Testis (tissue), 3 donors: ENCODE results near the gene SHFL. TPM values are rescaled to one million over a fixed set of nuclear protein-coding genes. Genes with fewer than 3 reads are reported as not detected.

ENCODE experiments used
- DNase-seq: peaks from one replicate; pipeline ENCODE4 v3.0.0-alpha.2; 2019
- H3K27ac ChIP-seq, 2 donors: fragments of 200-600 bp; sonication (generic); one replicate each; pipeline ENCODE4 v1.5.1; 2019
- H3K27me3 ChIP-seq: fragments of 200-600 bp; sonication (generic); one replicate; pipeline ENCODE4 v1.5.1; 2019
- H3K36me3 ChIP-seq: fragments of 200-600 bp; sonication (generic); one replicate; pipeline ENCODE4 v1.5.1; 2017; ENCODE audit warnings: low read depth; ENCODE audit errors: missing control alignments
- H3K4me1 ChIP-seq: fragments of 200-600 bp; sonication (generic); one replicate; pipeline ENCODE4 v1.5.1; 2019
- H3K4me3 ChIP-seq, 2 donors: fragments of 200-600 bp; sonication (generic); one replicate each; pipeline ENCODE4 v1.5.1; 2017 to 2019
- H3K9me3 ChIP-seq: fragments of 200-600 bp; sonication (generic); one replicate; pipeline ENCODE4 v1.5.1; 2017
- CTCF ChIP-seq, 3 experiments: fragments of 450-650 bp in 2 of 3; fragments of 200-600 bp in 1 of 3; sonication (generic) in 1 of 3; IDR thresholded peaks; one replicate each; pipeline ENCODE4 v1.5.1; 2016 to 2019; ENCODE audit warnings: antibody characterized with exemption in 3 of 3, mild to moderate bottlenecking in 2 of 3, moderate library complexity in 1 of 3
- POLR2A ChIP-seq: fragments of 450-650 bp; IDR thresholded peaks from one replicate; pipeline ENCODE4 v1.6.1; 2017; ENCODE audit warnings: antibody characterized with exemption, mild to moderate bottlenecking, moderate library complexity
- WGBS, 2 donors: methylation state at CpG; one replicate each; pipeline ENCODE4 v1.1.5; 2018; 5-methylcytosine and 5-hydroxymethylcytosine counted together
- intact Hi-C: fragments of 100-400 bp; cut with DNase I; formaldehyde crosslinking; loops from one replicate; pipeline ENCODE4 v1.15.1; 2023; ENCODE audit warnings: low total_unique reads
- polyA plus RNA-seq: library from polyadenylated mRNA; stranded (reverse); fragments of 350-450 nt; fragmentation: Illumina TruSeq; extraction: RNeasy Lipid Tissue Mini Kit (QIAGEN cat#74804); gene quantifications from one replicate; pipeline ENCODE4 v1.2.3, GENCODE V29; 2014; ENCODE audit warnings: low read depth, low replicate concordance; ENCODE audit not compliant: insufficient read depth
- total RNA-seq, 2 donors: library from RNA; depleted of rRNA; stranded (reverse); fragments of >200 nt; gene quantifications; one replicate each; pipeline ENCODE4 v1.2.3, GENCODE V29; 2016

Gene SHFL
- total and polyA plus RNA-seq, 3 donors from 2014 or later, result 18.7 to 25.8 (median 20.4) TPM

GRCh38 chr19:10088949-10089554, 2.9 kb downstream of the SHFL start:
- Histone ChIP-seq H3K4me1 (peaks cover 3% of the 10 kb centered on the region), H3K36me3 (no peaks in the 10 kb centered on the region), H3K9me3 (no peaks in the 10 kb centered on the region), H3K27ac (no peak overlapping the region), H3K27me3 (no peaks in the 10 kb centered on the region), H3K4me3 (no peak overlapping the region)
- 92 to 99% methylated on average over 5 to 6 of the region's 6 CpGs for WGBS, 2 donors
- intact Hi-C loops, result no loop called here
- no peak for DNase-seq
- TF ChIP-seq CTCF (IDR thresholded peaks at IDR 0.05) (no peak), POLR2A (no peak)

- no peak for DNase-seq
- TF ChIP-seq CTCF (IDR thresholded peaks at IDR 0.05) (no peak), POLR2A (no peak)
- peaks cover 3% of the 10 kb centered on the region for H3K4me1 ChIP-seq
- 83 to 84% methylated on average over 12 to 15 of the region's 15 CpGs for whole genome bisulfite sequencing, 2 donors
- H3K27ac ChIP-seq, result no peak overlapping the region
- H3K4me3 ChIP-seq, result no peak overlapping the region
- no peaks in the 10 kb centered on the region for H3K36me3 ChIP-seq
- intact Hi-C loops, result no loop called here
- no peaks in the 10 kb centered on the region for H3K9me3 ChIP-seq
- no peaks in the 10 kb centered on the region for H3K27me3 ChIP-seq
Measured at GRCh38 chr19:10089801-10090375, 3.8 kb downstream of the SHFL start.

- H3K9me3 ChIP-seq, result no peaks in the 10 kb centered on the region
- 87 to 95% methylated on average over 3 to 17 of the region's 17 CpGs for WGBS, 2 donors
Measured at GRCh38 chr19:10091370-10091687, 5.2 kb downstream of the SHFL start.

GRCh38 chr19:10091895-10092641, 6.0 kb downstream of the SHFL start:
- intact Hi-C loops, result no loop called here
- H3K4me1 ChIP-seq, result peaks cover 3% of the 10 kb centered on the region
- H3K9me3 ChIP-seq, result no peaks in the 10 kb centered on the region
- H3K36me3 ChIP-seq, result no peaks in the 10 kb centered on the region
- no peak for DNase-seq
- H3K27me3 ChIP-seq, result no peaks in the 10 kb centered on the region
- 66 to 78% methylated on average over 13 of the region's 13 CpGs for WGBS, 2 donors
- no peak overlapping the region for H3K4me3 ChIP-seq
- no peak overlapping the region for H3K27ac ChIP-seq
- TF ChIP-seq CTCF (IDR thresholded peaks at IDR 0.05) (no peak), POLR2A (no peak)

More at GRCh38 chr19:10091370-10091687, 5.2 kb downstream of the SHFL start:
- no peak overlapping the region for H3K27ac ChIP-seq
- TF ChIP-seq POLR2A (no peak), CTCF (IDR thresholded peaks at IDR 0.05) (no peak)
- no peak overlapping the region for H3K4me3 ChIP-seq
- no peaks in the 10 kb centered on the region for H3K36me3 ChIP-seq
- peaks cover 3% of the 10 kb centered on the region for H3K4me1 ChIP-seq
- no peaks in the 10 kb centered on the region for H3K27me3 ChIP-seq
- intact Hi-C loops, result no loop called here
- DNase-seq, result no peak
